HS-5 (cell line): ENCODE results near the gene KPTN.
"Not testable (repeated sequence)": the region's sequence is repeated elsewhere in the genome, so short reads cannot be mapped to it uniquely, and the experiment has no call there.

Experiments
- DNase-seq: peaks from one replicate; pipeline ENCODE4 v3.0.0-alpha.2; 2012; ENCODE audit warnings: low read depth

Gene KPTN

GRCh38 chr19:47491358-47492136 is 7.5 kb upstream of the KPTN start:
- no peak for DNase-seq

DNA sequence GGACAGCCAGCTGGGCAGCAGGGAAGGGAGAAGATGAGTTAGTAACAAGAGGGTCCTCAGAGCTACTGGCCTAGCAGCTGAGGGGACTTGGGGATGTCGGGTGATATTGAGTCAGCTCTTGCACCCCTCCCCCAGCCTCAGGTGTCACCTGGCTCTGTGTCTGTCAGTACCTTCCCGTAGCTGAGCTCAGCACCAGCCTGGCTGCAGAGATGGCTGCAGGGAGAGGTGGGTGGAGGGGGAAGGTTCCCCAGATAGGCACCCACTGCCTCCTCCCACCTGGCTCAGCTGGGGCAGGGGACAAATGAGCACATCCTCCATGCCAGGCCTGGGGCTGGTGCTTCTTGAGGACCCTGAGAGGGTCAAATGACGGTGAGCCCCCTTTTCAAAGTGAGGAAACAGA is 6.8 kb upstream of the KPTN start:
- DNase-seq = no peak

DNA sequence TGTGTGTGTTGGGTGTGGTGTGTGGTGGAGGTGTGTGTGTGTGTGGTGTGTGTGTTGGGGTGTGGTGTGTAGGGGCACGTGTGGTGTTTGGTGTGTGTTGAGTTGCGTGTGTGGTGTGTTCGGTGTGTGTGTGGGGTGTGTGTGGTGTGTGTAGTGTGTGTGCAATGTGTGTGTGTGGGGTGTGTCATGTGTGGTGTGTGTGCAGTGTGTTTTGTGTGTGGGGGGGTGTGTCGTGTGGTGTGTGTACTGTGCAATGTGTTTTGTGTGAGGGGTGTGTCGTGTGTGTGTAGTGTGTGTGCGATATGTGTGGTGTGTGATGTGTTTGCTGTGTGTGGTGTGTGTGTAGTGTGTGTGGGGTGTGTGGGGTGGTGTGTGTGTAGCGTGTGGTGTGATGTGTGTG is 6.0 kb upstream of the KPTN start:
- no peak for DNase-seq

- no peak for DNase-seq
These were observed 5.3 kb upstream of the KPTN start for GRCh38 chr19:47489072-47489914.

DNA sequence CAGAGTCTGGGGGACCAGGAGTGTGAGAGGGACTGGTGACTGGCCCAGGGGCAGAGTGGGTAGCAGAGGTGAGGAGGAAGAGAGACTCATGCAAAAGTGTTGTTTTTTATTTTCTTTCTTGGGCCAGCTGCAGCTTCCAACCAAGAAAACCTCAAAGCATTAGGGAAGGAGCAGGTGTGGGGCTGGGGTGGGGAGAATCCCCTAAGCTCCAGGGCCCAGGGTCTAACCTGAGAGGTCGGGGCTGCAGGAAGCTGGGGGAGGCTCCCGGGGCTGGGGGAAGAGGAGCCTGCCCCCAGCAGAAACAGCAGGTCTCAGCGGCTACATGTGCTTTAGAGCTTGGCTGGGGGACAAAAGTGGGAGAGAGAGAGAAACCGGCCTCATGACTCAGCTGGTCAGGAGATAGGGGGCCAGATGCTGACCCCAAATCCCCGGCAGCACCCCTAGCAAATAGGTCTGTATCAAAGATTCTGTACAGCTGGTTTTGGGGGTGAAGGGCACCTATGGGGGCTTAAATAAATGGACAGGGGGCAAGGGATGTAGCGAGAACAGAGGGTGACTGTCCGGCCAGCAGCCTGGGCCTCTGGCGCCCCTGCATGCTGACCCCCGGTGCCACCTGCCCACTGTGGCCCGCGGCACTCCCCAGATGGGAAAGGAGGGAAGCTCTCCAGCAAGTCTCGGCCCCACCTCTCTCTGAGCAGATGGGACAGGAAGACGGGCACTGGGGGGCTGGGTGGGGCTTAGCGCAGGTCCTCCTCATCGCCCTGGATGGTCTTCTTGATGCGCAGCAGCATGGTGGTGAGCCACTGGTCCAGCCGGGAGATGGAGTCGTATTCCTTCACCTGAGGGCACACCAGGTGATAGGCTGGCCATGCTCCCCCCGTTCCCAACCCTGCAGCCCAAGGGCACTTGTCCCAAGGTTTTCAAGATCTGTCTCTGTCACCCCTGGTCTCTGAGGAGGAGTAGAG is 3.8 kb upstream of the KPTN start:
- no peak for DNase-seq

DNA sequence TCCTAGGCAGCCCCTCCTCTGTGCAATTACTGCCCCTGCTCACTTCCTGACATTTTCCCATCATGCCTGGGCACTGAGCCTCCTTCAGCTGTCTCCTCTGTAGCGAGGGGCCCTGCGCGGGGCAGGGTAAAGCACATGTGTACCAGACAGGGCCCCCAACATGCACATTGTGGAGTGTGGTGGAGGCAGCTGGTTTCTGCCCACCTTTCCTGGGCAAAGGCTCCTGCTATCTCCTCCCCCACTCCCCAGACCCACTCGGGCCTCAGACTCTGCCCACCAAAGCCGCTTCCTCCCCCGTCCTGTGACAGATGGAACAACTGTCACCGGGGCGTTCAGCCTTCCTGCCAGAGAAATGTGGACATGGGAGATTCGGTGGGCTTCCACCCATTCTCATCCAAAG is 2.9 kb upstream of the KPTN start:
- DNase-seq = no peak

DNA sequence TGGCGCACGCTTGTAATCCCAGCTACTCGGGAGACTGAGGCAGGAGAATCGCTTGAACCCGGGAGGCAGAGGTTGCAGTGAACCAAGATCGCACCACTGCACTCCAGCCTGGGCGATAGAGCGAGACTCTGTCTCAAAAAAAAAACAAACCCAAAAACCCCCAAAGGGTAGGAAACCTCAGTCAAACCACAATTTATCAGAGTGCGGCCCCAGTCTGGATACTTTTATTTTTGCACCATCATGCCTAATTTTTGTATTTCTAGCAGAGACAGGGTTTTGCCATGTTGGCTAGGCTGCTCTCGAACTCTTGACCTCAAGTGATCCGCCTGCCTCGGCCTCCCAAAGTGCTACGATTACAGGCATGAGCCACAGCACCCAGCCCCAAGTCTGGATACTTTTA is 2.2 kb upstream of the KPTN start:
- not testable (repeated sequence) for DNase-seq

GRCh38 chr19:47485210-47485609 is 1.2 kb upstream of the KPTN start:
- DNase-seq = no peak

DNA sequence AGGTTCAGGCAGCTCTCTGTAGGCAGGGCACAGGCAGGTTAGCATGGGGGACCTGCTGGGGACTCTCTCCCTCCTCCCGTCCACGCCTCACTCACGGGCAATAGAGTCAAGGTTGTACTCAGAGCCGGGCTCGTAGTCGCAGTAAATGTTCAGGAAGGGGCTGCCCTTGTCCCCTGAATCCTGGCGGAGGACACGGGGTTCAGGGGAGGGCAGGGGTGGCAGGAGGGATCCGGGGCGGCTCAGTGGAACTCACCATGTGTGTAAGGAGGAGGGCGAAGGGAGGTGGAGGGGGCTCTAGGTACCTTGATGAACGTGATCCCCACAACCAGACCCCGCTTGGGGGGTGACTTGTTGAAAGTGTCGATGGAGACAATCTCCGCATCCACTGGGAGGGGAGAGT is 819 bp downstream of the KPTN start:
- no peak for DNase-seq

GRCh38 chr19:47481460-47482052 is 2.5 kb downstream of the KPTN start:
- no peak for DNase-seq

- DNase-seq = no peak
These were observed 3.4 kb downstream of the KPTN start for GRCh38 chr19:47480658-47481057.

- no peak for DNase-seq
These were observed 4.1 kb downstream of the KPTN start for GRCh38 chr19:47479701-47480503.

DNA sequence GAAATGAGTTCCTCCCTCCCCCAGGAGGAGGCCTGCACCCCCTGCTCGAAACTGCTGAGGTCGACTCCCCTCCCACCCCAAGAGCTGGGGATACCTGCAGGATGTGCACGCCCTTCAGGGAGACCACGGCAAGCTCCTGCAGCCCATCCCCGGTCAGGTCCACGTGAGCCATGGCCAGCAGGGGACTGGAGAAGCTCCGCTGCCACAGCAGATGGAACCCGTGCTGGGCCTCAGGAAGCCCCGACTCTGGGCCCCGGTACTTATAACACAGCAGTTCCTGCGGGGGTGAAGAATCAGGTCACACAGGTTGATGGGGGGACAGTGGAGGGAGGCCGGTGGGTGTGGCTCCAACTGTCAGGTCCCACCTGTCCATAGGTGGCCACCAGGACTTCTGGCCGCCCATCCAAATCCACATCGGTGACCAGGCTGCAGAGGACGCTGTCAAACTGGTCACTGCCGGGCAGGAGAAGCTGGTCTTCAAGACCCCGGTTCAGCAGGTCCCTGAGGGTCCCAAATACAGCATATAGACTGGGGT is 7.5 kb downstream of the KPTN start:
- no peak for DNase-seq

GRCh38 chr19:47475465-47475864 is 8.6 kb downstream of the KPTN start:
- DNase-seq = no peak

DNA sequence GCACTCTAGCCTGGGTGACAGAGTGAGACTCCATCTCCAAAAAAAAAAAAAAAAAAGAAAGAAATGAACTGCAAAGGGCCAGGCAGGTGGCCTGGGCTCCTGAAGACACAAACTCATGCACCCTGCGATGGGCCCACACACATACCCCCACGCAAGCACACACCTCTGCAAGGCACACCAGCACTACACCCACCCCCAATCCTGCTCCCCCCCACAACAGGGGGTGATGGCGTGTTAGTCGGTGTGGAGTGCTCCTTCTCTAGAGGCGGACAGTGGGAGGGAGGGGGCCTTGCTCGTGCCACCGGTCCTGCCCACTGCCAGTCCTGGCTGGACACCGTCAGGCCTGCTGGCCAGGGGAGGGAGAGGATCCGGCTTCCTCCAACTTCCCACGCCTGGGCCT is 10.7 kb downstream of the KPTN start:
- no peak for DNase-seq

- no peak for DNase-seq
These were observed 12.1 kb downstream of the KPTN start, which contains the start of gene SLC8A2 for GRCh38 chr19:47471733-47472457. TSS of gene SLC8A2 (minus strand) at chr19:47471893. CDS start at chr19:47466403, 5,490 bp downstream.

GRCh38 chr19:47471381-47471732 is 12.7 kb downstream of the KPTN start:
- no peak for DNase-seq

DNA sequence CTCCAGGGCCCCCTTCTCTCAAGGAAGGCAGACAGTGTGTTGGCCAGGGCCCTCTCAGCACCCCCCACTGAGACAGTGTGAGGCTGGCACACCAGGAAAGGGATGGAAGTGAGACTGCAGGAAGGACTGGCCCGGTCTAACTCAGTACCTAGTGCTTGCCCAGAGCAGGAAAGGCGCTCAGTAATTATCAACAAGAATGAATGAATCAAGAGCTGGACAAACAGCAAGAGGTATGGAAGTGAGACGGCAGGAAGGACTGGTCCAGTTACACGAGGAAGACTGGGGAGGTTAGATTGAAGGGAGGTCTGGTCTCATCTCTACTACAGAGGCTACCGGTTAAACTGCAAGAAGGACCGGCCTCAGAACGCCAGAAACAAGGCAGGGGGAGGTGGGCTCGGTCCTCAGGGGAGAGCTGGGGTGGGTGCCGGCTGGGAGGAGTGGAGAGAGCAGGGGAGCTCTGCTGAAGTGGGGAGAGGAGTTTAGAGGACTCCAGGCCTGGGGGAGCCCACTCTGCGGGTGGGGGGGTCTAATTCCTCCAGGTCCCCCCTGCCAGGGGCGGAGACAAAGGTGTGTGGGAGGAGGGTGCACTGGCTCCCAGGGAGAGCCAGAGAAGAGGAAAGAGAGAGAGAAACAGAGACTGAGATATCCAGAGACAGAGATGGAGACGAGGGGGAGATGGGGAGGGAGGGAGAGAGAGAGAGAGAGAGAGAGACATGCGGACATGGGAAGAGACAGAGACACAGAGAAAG is 13.4 kb downstream of the KPTN start:
- DNase-seq = no peak

GRCh38 chr19:47469719-47470118 is 14.3 kb downstream of the KPTN start:
- DNase-seq = no peak
